Trophoblast cell (in vitro differentiated cells and primary cell): Measurements from ENCODE around the gene KISS1.

ENCODE experiments used
- DNase-seq, 2 donors: peaks; one replicate each; pipeline ENCODE4 v3.0.0-alpha.2; 2016
- H2AFZ ChIP-seq: 2 replicates; pipeline ENCODE4 v1.6.1; 2013; ENCODE audit warnings: low read length, moderate library complexity, mild to moderate bottlenecking; ENCODE audit not compliant: insufficient read depth, poor library complexity
- H2AK5ac ChIP-seq: 2 replicates; pipeline ENCODE4 v1.6.1; 2013; ENCODE audit warnings: mild to moderate bottlenecking, low read length
- H2BK120ac ChIP-seq: 2 replicates; pipeline ENCODE4 v1.6.1; 2013; ENCODE audit warnings: low read length, mild to moderate bottlenecking, moderate library complexity; ENCODE audit not compliant: insufficient read depth, poor library complexity
- H2BK12ac ChIP-seq: 2 replicates; pipeline ENCODE4 v1.6.1; 2013; ENCODE audit warnings: mild to moderate bottlenecking, low read length, moderate library complexity
- H2BK5ac ChIP-seq: 2 replicates; pipeline ENCODE4 v1.6.1; 2013; ENCODE audit warnings: low read length, low read depth, moderate library complexity, mild to moderate bottlenecking; ENCODE audit not compliant: poor library complexity
- H3K14ac ChIP-seq: 2 replicates; pipeline ENCODE4 v1.6.1; 2013; ENCODE audit warnings: mild to moderate bottlenecking, low read length
- H3K18ac ChIP-seq: 2 replicates; pipeline ENCODE4 v1.6.1; 2013; ENCODE audit warnings: mild to moderate bottlenecking, low read length
- H3K23ac ChIP-seq: 2 replicates; pipeline ENCODE4 v1.6.1; 2013; ENCODE audit warnings: low read length
- H3K27ac ChIP-seq: 2 replicates; pipeline ENCODE4 v1.5.1; 2013; ENCODE audit warnings: low read depth, mild to moderate bottlenecking, inconsistent platforms, low read length, moderate library complexity
- H3K27me3 ChIP-seq: 2 replicates; pipeline ENCODE4 v1.6.1; 2013; ENCODE audit warnings: inconsistent platforms, mild to moderate bottlenecking, low read length, moderate library complexity; ENCODE audit not compliant: insufficient read depth
- H3K36me3 ChIP-seq, 2 experiments: 1 replicate in 1 of 2; 2 replicates in 1 of 2; pipeline ENCODE4 v1.6.1; 2013; ENCODE audit warnings: low read length in 2 of 2, mild to moderate bottlenecking in 2 of 2, moderate library complexity in 1 of 2; ENCODE audit not compliant: insufficient read depth in 2 of 2, control insufficient read depth in 1 of 2
- H3K4ac ChIP-seq: 2 replicates; pipeline ENCODE4 v1.6.1; 2013; ENCODE audit warnings: low read depth, mild to moderate bottlenecking, low read length, moderate library complexity
- H3K4me1 ChIP-seq, 2 experiments: 1 replicate in 1 of 2; 2 replicates in 1 of 2; pipeline ENCODE4 v1.6.1; 2013; ENCODE audit warnings: low read length in 2 of 2, mild to moderate bottlenecking in 2 of 2, moderate library complexity in 1 of 2; ENCODE audit not compliant: insufficient read depth in 2 of 2, control insufficient read depth in 1 of 2
- H3K4me2 ChIP-seq: 2 replicates; pipeline ENCODE4 v1.6.1; 2013; ENCODE audit warnings: inconsistent platforms, mild to moderate bottlenecking, low read length, moderate library complexity
- H3K4me3 ChIP-seq: 2 replicates; pipeline ENCODE4 v1.5.1; 2013; ENCODE audit warnings: mild to moderate bottlenecking, low read depth, low read length, inconsistent platforms
- H3K79me1 ChIP-seq: one replicate; pipeline ENCODE4 v1.6.1; 2013; ENCODE audit warnings: low read length
- H3K79me2 ChIP-seq: 2 replicates; pipeline ENCODE4 v1.6.1; 2013; ENCODE audit warnings: low read length, mild to moderate bottlenecking; ENCODE audit not compliant: control insufficient read depth, insufficient read depth, poor library complexity
- H3K9ac ChIP-seq: 2 replicates; pipeline ENCODE4 v1.6.1; 2013; ENCODE audit warnings: mild to moderate bottlenecking, low read length
- H3K9me3 ChIP-seq: 2 replicates; pipeline ENCODE4 v1.6.1; 2013; ENCODE audit warnings: low read depth, mild to moderate bottlenecking, control low read depth, inconsistent platforms, low read length; ENCODE audit not compliant: insufficient read depth
- H4K12ac ChIP-seq: 2 replicates; pipeline ENCODE4 v1.6.1; 2013; ENCODE audit warnings: low read depth, mild to moderate bottlenecking, low read length, moderate library complexity
- H4K8ac ChIP-seq: 2 replicates; pipeline ENCODE4 v1.6.1; 2013; ENCODE audit warnings: low read depth, mild to moderate bottlenecking, low read length, moderate library complexity
- H4K91ac ChIP-seq: one replicate; pipeline ENCODE4 v1.6.1; 2013; ENCODE audit warnings: low read depth, mild to moderate bottlenecking, low read length, moderate library complexity
- WGBS: extraction: QIAGEN DNeasy Blood & Tissue Kit; methylation state at CpG from one replicate; pipeline ENCODE4 v1.1.7; 2013; ENCODE audit warnings: missing lambda C conversion rate; ENCODE audit not compliant: insufficient read length, insufficient coverage; ENCODE audit errors: extremely low coverage; 5-methylcytosine and 5-hydroxymethylcytosine counted together

Gene KISS1

DNA sequence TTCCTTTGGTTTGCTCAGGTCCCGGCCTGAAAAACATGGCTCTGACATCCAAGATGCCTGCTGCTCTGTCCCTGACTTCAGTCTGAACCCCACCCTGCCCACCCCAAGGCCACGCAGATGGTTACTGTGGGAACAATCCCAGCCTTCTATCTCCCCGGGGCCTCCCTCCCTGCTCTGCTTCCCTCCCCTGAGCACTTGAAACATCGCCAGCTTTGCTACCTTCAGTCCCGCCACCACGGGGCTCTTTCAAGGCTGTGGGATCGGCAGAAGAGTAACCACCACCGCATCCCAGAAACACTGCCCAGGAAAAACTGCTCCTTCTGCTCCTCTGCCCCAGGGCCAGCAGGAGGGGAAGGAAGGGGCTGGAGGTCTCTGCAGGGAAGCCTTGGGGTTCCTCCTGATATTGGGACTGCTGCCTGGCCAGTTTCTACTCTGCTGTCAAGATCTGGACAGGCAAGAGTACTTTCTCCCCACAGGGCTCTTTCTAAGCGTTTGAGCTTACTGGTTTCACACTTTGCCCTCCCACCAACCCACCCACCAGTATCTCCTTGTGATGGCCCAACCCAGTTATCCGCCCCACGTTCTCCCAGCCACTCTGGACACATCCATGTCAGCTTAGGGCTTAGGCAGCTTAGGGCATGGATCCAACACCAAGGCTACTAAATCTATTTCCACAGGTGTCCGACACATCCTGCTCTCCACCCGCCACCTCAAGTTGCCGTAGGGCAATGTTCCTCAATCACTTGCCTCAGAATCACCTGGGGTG, 52.8 kb downstream of the KISS1 start:
- H3K36me3 ChIP-seq = no peaks in the 10 kb centered on the region
- H4K12ac ChIP-seq = no peak overlapping the region
- H4K91ac ChIP-seq = no peak overlapping the region
- no peak overlapping the region for H3K18ac ChIP-seq
- no peak overlapping the region for H3K4me3 ChIP-seq
- no peaks in the 10 kb centered on the region for H3K27me3 ChIP-seq
- no peak overlapping the region for H3K9ac ChIP-seq
- no peak overlapping the region for H3K27ac ChIP-seq
- H2BK120ac ChIP-seq = no peak overlapping the region
- H3K79me1 ChIP-seq = no peaks in the 10 kb centered on the region
- H3K79me2 ChIP-seq = no peaks in the 10 kb centered on the region
- H3K4me2 ChIP-seq = no peak overlapping the region
- no peak overlapping the region for H2AFZ ChIP-seq
- no peaks in the 10 kb centered on the region for H3K4me1 ChIP-seq
- H2BK12ac ChIP-seq = no peak overlapping the region
- H3K4ac ChIP-seq = no peak overlapping the region
- H3K9me3 ChIP-seq = no peaks in the 10 kb centered on the region
- no peak overlapping the region for H3K14ac ChIP-seq
- H3K23ac ChIP-seq = no peak overlapping the region
- no peak overlapping the region for H4K8ac ChIP-seq
- WGBS = no CpG with 5 or more reads among the region's 14 CpGs
- H2BK5ac ChIP-seq = no peak overlapping the region
- no peak overlapping the region for H2AK5ac ChIP-seq
- no peak for DNase-seq

DNA sequence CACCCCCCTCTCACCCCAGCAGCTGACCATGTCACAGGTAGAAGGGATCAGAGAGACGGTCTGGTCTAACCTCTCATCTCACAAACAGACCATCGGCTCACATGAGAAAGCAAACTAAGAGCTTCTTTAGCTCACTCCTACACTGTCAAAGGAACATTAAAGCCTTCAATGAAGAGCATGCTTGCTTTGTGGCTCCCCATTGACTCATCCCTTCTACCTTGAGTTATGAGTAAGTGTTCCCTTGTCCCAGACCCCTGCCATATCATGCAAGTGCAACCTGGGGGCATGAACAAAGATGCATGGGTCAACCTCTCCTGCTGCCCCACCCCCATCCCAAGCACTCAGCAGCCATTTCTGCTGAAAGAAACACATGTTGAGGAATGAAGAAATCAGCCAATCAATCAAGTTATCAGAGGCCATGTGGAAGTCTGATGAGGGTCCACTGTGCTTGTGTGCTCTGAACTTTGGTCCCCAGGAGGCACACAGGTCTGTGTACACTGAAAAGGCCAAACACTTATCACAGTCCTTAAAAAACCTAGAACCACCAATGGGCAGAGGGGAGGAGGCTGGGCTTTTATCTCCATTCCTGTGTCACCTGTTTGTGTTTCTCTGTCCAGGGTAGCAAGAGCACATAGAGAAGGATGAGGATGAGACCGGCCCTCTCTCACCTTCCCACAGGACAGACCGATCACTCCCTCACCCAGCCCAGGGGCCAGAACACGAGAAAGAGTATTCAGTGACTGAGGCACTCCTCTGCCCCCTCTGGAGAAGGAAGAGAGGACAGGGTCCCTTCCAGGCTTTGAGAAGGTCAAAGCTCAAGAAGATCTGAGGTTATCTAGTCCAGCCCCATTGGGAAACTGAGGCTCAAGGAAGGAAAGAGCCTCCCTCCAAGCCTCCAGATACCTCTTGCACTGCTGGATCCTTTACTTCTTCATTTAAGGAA, 54.0 kb downstream of the KISS1 start:
- DNase-seq = no peak
- no CpG with 5 or more reads among the region's 5 CpGs for WGBS
- H3K4me2 ChIP-seq = no peak overlapping the region
- no peak overlapping the region for H3K18ac ChIP-seq
- H2BK120ac ChIP-seq = no peak overlapping the region
- no peak overlapping the region for H3K4ac ChIP-seq
- no peak overlapping the region for H3K9ac ChIP-seq
- H3K14ac ChIP-seq = no peak overlapping the region
- no peaks in the 10 kb centered on the region for H3K36me3 ChIP-seq
- H3K27me3 ChIP-seq = no peaks in the 10 kb centered on the region
- H3K4me3 ChIP-seq = no peak overlapping the region
- no peak overlapping the region for H4K8ac ChIP-seq
- no peaks in the 10 kb centered on the region for H3K79me1 ChIP-seq
- no peak overlapping the region for H4K91ac ChIP-seq
- no peaks in the 10 kb centered on the region for H3K79me2 ChIP-seq
- no peak overlapping the region for H4K12ac ChIP-seq
- H2AFZ ChIP-seq = no peak overlapping the region
- no peaks in the 10 kb centered on the region for H3K4me1 ChIP-seq
- no peak overlapping the region for H2AK5ac ChIP-seq
- no peaks in the 10 kb centered on the region for H3K9me3 ChIP-seq
- no peak overlapping the region for H2BK12ac ChIP-seq
- H2BK5ac ChIP-seq = no peak overlapping the region
- H3K23ac ChIP-seq = no peak overlapping the region
- no peak overlapping the region for H3K27ac ChIP-seq

DNA sequence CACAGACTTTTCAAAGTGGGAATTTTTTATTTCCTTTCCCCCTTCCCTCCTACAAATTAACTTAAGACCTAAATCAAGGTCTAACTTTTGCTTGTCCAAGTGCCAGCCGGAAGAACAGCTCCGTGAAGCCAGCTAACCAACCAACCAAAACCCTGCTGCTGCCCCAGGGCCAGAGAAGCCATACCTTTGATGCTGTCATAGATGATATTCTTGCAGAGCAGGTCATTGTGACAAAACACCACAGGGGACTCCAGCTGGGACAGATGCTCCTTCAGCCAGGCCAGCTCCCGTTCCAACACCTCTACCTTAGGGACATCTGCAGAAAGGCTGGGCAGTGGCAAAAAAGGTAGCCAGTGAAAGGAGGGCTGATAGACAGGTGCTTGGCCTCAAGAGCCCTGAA, 55.2 kb downstream of the KISS1 start:
- Histone ChIP-seq H3K23ac (no peak overlapping the region), H2BK5ac (no peak overlapping the region), H3K4me1 (no peaks in the 10 kb centered on the region), H3K18ac (no peak overlapping the region), H3K27me3 (no peaks in the 10 kb centered on the region), H2BK120ac (no peak overlapping the region), H3K4me2 (no peak overlapping the region), H3K27ac (no peak overlapping the region), H3K9me3 (peaks cover 2% of the 10 kb centered on the region), H3K79me2 (no peaks in the 10 kb centered on the region), H2AK5ac (no peak overlapping the region), H3K4ac (no peak overlapping the region), H2AFZ (no peak overlapping the region), H2BK12ac (no peak overlapping the region), H3K9ac (no peak overlapping the region), H3K4me3 (no peak overlapping the region), H4K8ac (no peak overlapping the region), H3K79me1 (no peaks in the 10 kb centered on the region), H3K36me3 (no peaks in the 10 kb centered on the region), H4K91ac (no peak overlapping the region), H3K14ac (no peak overlapping the region), H4K12ac (no peak overlapping the region)
- no CpG with 5 or more reads among the region's 3 CpGs for WGBS
- peak in 1 of 2 donors; percentile 63 for DNase-seq
